Esophagus squamous epithelium (tissue), 4 donors: ENCODE measurements around the gene TBX10.

ENCODE experiments used
- CTCF ChIP-seq, 6 experiments: fragments of 450-650 bp in 4 of 6; fragments of 200-600 bp in 2 of 6; sonication (generic) in 2 of 6; IDR thresholded peaks; one replicate each; pipeline ENCODE4 v1.5.1; 2016 to 2019; ENCODE audit warnings: antibody characterized with exemption in 6 of 6, mild to moderate bottlenecking in 4 of 6, moderate library complexity in 4 of 6
- POLR2A ChIP-seq, 4 donors: fragments of 450-650 bp; IDR thresholded peaks; one replicate each; pipeline ENCODE4 v1.6.1; 2017; ENCODE audit warnings: antibody characterized with exemption in 4 of 4, mild to moderate bottlenecking in 4 of 4, moderate library complexity in 3 of 4

- TF ChIP-seq POLR2A (IDR thresholded peaks at IDR 0.05): no peak
- TF ChIP-seq CTCF (IDR thresholded peaks at IDR 0.05): no peak
Observed at GRCh38 chr11:67593565-67593905, 46.0 kb downstream of the TBX10 start.
